HEK293 (cell line): ENCODE data around the gene SSU72.

Experiments
- CTCF ChIA-PET: fragments of 350-600 bp; formaldehyde crosslinking; extraction: SDS; loops from one replicate; lab custom pipeline; 2021; ENCODE audit warnings: antibody characterized with exemption; lab: Yijun Ruan, JAX
- POLR2A ChIA-PET: fragments of 300-600 bp; formaldehyde crosslinking; extraction: SDS; loops from one replicate; lab custom pipeline; 2020; ENCODE audit warnings: antibody characterized with exemption, inconsistent platforms; lab: Yijun Ruan, JAX
- H3K27ac ChIP-seq: fragments of 200-500 bp; sonication (Bioruptor generic); 2 replicates; pipeline ENCODE4 v1.5.1; 2014; ENCODE audit warnings: low read depth, low read length, control low read depth, inconsistent platforms; ENCODE audit errors: extremely low read depth
- H3K36me3 ChIP-seq, 2 experiments: fragments of 200-500 bp in 1 of 2; sonication (Bioruptor generic) in 1 of 2; 1 replicate in 1 of 2; 2 replicates in 1 of 2; pipeline ENCODE4 v1.5.1; 2014 to 2017; ENCODE audit warnings: inconsistent platforms in 2 of 2, low read length in 2 of 2; ENCODE audit not compliant: control insufficient read depth in 2 of 2, insufficient read depth in 1 of 2
- H3K4me1 ChIP-seq: fragments of 200-500 bp; sonication (Bioruptor generic); 2 replicates; pipeline ENCODE4 v1.5.1; 2014; ENCODE audit warnings: mild to moderate bottlenecking, low read length, inconsistent platforms; ENCODE audit not compliant: control insufficient read depth, insufficient read depth
- H3K4me3 ChIP-seq: 2 replicates; pipeline ENCODE4 v1.5.1; 2011; ENCODE audit warnings: low read depth, mild to moderate bottlenecking, control low read depth, low read length, moderate library complexity
- H3K9me3 ChIP-seq: fragments of 200-500 bp; sonication (Bioruptor generic); 2 replicates; pipeline ENCODE4 v1.5.1; 2014; ENCODE audit warnings: low read depth, low read length, inconsistent platforms; ENCODE audit not compliant: control insufficient read depth, insufficient read depth
- CTCF ChIP-seq: fragments of 450-650 bp; formaldehyde crosslinking; IDR thresholded peaks from 2 replicates; pipeline ENCODE4 v1.5.1; 2016; ENCODE audit warnings: missing biosample characterization, missing genetic modification characterization
- GLIS1 ChIP-seq: fragments of 450-650 bp; formaldehyde crosslinking; IDR thresholded peaks from 2 replicates; pipeline ENCODE4 v1.5.1; 2016; ENCODE audit warnings: missing biosample characterization, missing genetic modification characterization
- GLIS2 ChIP-seq: fragments of 450-650 bp; formaldehyde crosslinking; IDR thresholded peaks from 2 replicates; pipeline ENCODE4 v1.5.1; 2016; ENCODE audit warnings: missing biosample characterization, missing genetic modification characterization
- SP2 ChIP-seq: fragments of 450-650 bp; formaldehyde crosslinking; IDR thresholded peaks from 2 replicates; pipeline ENCODE4 v1.5.1; 2016; ENCODE audit warnings: missing biosample characterization, missing genetic modification characterization
- TSHZ1 ChIP-seq: fragments of 450-650 bp; formaldehyde crosslinking; IDR thresholded peaks from 2 replicates; pipeline ENCODE4 v1.5.1; 2016; ENCODE audit warnings: missing biosample characterization, missing genetic modification characterization, borderline replicate concordance
- ZBTB21 ChIP-seq: fragments of 450-650 bp; formaldehyde crosslinking; IDR thresholded peaks from 2 replicates; pipeline ENCODE4 v1.5.1; 2017; ENCODE audit warnings: missing biosample characterization, missing genetic modification characterization
- ZNF121 ChIP-seq: fragments of 450-650 bp; formaldehyde crosslinking; IDR thresholded peaks from 2 replicates; pipeline ENCODE4 v1.5.1; 2016; ENCODE audit warnings: missing biosample characterization, missing genetic modification characterization
- ZNF148 ChIP-seq: fragments of 450-650 bp; formaldehyde crosslinking; IDR thresholded peaks from 2 replicates; pipeline ENCODE4 v1.5.0; 2017; ENCODE audit warnings: missing biosample characterization, missing genetic modification characterization, borderline replicate concordance
- ZNF157 ChIP-seq: fragments of 450-650 bp; formaldehyde crosslinking; IDR thresholded peaks from 2 replicates; pipeline ENCODE4 v1.5.1; 2016; ENCODE audit warnings: missing biosample characterization, missing genetic modification characterization
- ZNF2 ChIP-seq: fragments of 450-650 bp; formaldehyde crosslinking; IDR thresholded peaks from 2 replicates; pipeline ENCODE4 v1.5.1; 2016; ENCODE audit warnings: missing biosample characterization, missing genetic modification characterization
- ZNF248 ChIP-seq: fragments of 450-650 bp; formaldehyde crosslinking; IDR thresholded peaks from 2 replicates; pipeline ENCODE4 v1.5.1; 2017; ENCODE audit warnings: missing biosample characterization, missing genetic modification characterization
- ZNF354C ChIP-seq: fragments of 450-650 bp; formaldehyde crosslinking; IDR thresholded peaks from 2 replicates; pipeline ENCODE4 v1.5.1; 2016; ENCODE audit warnings: missing biosample characterization, missing genetic modification characterization, low read depth, borderline replicate concordance
- ZNF416 ChIP-seq: fragments of 450-650 bp; formaldehyde crosslinking; IDR thresholded peaks from 2 replicates; pipeline ENCODE4 v1.5.1; 2016; ENCODE audit warnings: missing biosample characterization, missing genetic modification characterization
- ZNF510 ChIP-seq: fragments of 450-650 bp; formaldehyde crosslinking; IDR thresholded peaks from 2 replicates; pipeline ENCODE4 v1.5.1; 2018; ENCODE audit warnings: mild to moderate bottlenecking, missing genetic modification characterization, missing biosample characterization; ENCODE audit not compliant: insufficient replicate concordance
- ZNF513 ChIP-seq: fragments of 450-650 bp; IDR thresholded peaks from 2 replicates; pipeline ENCODE4 v1.5.1; 2018; ENCODE audit warnings: missing biosample characterization, missing genetic modification characterization
- ZNF544 ChIP-seq: fragments of 450-650 bp; formaldehyde crosslinking; IDR thresholded peaks from 2 replicates; pipeline ENCODE4 v1.5.0; 2017; ENCODE audit warnings: missing biosample characterization, missing genetic modification characterization
- ZNF621 ChIP-seq: fragments of 450-650 bp; formaldehyde crosslinking; IDR thresholded peaks from 2 replicates; pipeline ENCODE4 v1.5.1; 2017; ENCODE audit warnings: missing biosample characterization, missing genetic modification characterization
- ZNF660 ChIP-seq: fragments of 450-650 bp; IDR thresholded peaks from 2 replicates; pipeline ENCODE4 v1.5.1; 2018; ENCODE audit warnings: missing biosample characterization, mild to moderate bottlenecking, missing genetic modification characterization
- ZNF785 ChIP-seq: fragments of 450-650 bp; formaldehyde crosslinking; IDR thresholded peaks from 2 replicates; pipeline ENCODE4 v1.5.1; 2016; ENCODE audit warnings: missing biosample characterization, missing genetic modification characterization

Gene SSU72

GRCh38 chr1:1539310-1540089 lies 35.2 kb downstream of the SSU72 start (continued):
- TF ChIP-seq TSHZ1 (tag by site-specific recombination) (no peak), ZNF621 (no peak), ZNF785 (tag by site-specific recombination) (no peak), ZNF121 (no peak)

GRCh38 chr1:1538989-1539309 lies 35.7 kb downstream of the SSU72 start:
- peaks cover 0 to 67% of the 10 kb centered on the region in 2 experiments; a peak in 1 of 3 replicates for H3K36me3 ChIP-seq
- H3K9me3 ChIP-seq: no peaks in the 10 kb centered on the region
- no peak overlapping the region for H3K4me3 ChIP-seq
- H3K4me1 ChIP-seq: no peaks in the 10 kb centered on the region
- no peak overlapping the region for H3K27ac ChIP-seq
- TF ChIP-seq GLIS2 (0 out of 2 replicates have a peak, but pooled peaks have one; percentile 13), CTCF (no peak), ZNF157 (tag by site-specific recombination) (peak; percentile 34; the same call in 1 of the 2 replicates)
- ChIA-PET CTCF (no interaction called here), POLR2A (no interaction called here)

GRCh38 chr1:1538334-1538733 lies 36.3 kb downstream of the SSU72 start:
- no peaks in the 10 kb centered on the region for H3K9me3 ChIP-seq
- H3K36me3 ChIP-seq: peaks cover 0 to 62% of the 10 kb centered on the region in 2 experiments; a peak in 1 of 3 replicates
- POLR2A ChIA-PET: no interaction called here
- no peak for TF ChIP-seq ZNF510 (tag by site-specific recombination)
- no peak for TF ChIP-seq ZNF354C (tag by site-specific recombination)
- no peak for TF ChIP-seq GLIS1 (tag by site-specific recombination)
- TF ChIP-seq ZNF248 (tag by site-specific recombination): no peak
- TF ChIP-seq ZNF621: no peak
- no peak for TF ChIP-seq ZBTB21 (tag by site-specific recombination)
- H3K4me1 ChIP-seq: no peaks in the 10 kb centered on the region
- H3K27ac ChIP-seq: no peak overlapping the region
- H3K4me3 ChIP-seq: no peak overlapping the region
- CTCF ChIA-PET: interaction anchor here (0.6 to 0.9 kb wide), 2 partner anchors 127 to 190 kb away, joined by 3 to 4 read pairs; no protein-coding TSS in a partner anchor

- peaks cover 0 to 61% of the 10 kb centered on the region in 2 experiments; a peak in 1 of 3 replicates for H3K36me3 ChIP-seq
- no peak overlapping the region for H3K27ac ChIP-seq
- H3K4me3 ChIP-seq: no peak overlapping the region
- POLR2A ChIA-PET: no interaction called here
- H3K4me1 ChIP-seq: no peaks in the 10 kb centered on the region
- CTCF ChIA-PET: interaction anchor here (0.6 to 0.9 kb wide), 2 partner anchors 128 to 189 kb away, joined by 3 to 4 read pairs; no protein-coding TSS in a partner anchor
- no peaks in the 10 kb centered on the region for H3K9me3 ChIP-seq
- TF ChIP-seq ZNF2 (tag by site-specific recombination) (no peak), ZNF148 (tag by site-specific recombination) (no peak), ZNF660 (tag by site-specific recombination) (no peak), SP2 (no peak), ZNF513 (tag by site-specific recombination) (no peak), ZNF544 (tag by site-specific recombination) (no peak), ZNF416 (tag by site-specific recombination) (no peak)
These were observed 36.9 kb downstream of the SSU72 start for GRCh38 chr1:1537626-1538250.
